ENCODE results near the gene PNISR. TPM values are rescaled to one million over a fixed set of nuclear protein-coding genes. Genes with fewer than 3 reads are reported as not detected.
A peak's percentile ranks its signal among the peaks of the same experiment; 100 is the strongest.

PNISR gene, protein sequence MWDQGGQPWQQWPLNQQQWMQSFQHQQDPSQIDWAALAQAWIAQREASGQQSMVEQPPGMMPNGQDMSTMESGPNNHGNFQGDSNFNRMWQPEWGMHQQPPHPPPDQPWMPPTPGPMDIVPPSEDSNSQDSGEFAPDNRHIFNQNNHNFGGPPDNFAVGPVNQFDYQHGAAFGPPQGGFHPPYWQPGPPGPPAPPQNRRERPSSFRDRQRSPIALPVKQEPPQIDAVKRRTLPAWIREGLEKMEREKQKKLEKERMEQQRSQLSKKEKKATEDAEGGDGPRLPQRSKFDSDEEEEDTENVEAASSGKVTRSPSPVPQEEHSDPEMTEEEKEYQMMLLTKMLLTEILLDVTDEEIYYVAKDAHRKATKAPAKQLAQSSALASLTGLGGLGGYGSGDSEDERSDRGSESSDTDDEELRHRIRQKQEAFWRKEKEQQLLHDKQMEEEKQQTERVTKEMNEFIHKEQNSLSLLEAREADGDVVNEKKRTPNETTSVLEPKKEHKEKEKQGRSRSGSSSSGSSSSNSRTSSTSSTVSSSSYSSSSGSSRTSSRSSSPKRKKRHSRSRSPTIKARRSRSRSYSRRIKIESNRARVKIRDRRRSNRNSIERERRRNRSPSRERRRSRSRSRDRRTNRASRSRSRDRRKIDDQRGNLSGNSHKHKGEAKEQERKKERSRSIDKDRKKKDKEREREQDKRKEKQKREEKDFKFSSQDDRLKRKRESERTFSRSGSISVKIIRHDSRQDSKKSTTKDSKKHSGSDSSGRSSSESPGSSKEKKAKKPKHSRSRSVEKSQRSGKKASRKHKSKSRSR
- total RNA-seq (2021; ENCODE audit: unreplicated experiment), result 91.3 TPM
- polyA plus RNA-seq (2012; ENCODE audit: insufficient read length), result 43.4 TPM
- Bru-seq, nascent RNA, result percentile 98 among the genes with signal in this experiment
- BruChase-seq, experiment 1, labeled RNA remaining after a 2-hour chase, result percentile 99 among the genes with signal in this experiment
- BruChase-seq, experiment 2, labeled RNA remaining after a 6-hour chase, result percentile 97 among the genes with signal in this experiment
- long read RNA-seq, full-length matches to known transcripts, result 24 of 124 reads
- long read RNA-seq, partial matches to known transcripts, result 30 of 124 reads
- long read RNA-seq, other reads (novel, unspliced or antisense), result 70 of 124 reads

GRCh38 chr6:99424761-99425646 lies at the start of gene PNISR:
Gene PNISR (minus strand): TSS chr6:99425308. CDS start chr6:99414659, 10,649 bp downstream.
- Histone ChIP-seq H3K27me3 (ENCODE audit: control insufficient read depth, insufficient read depth, low read length) (no peaks in the 10 kb centered on the region), H3K4me1 (ENCODE audit: control insufficient read depth, insufficient read depth, low read length) (peaks cover 25% of the 10 kb centered on the region), H3K9me3 (ENCODE audit: control insufficient read depth, insufficient read depth, low read depth, low read length) (no peaks in the 10 kb centered on the region), H3K4me3 (ENCODE audit: low read depth in 2 of 2, low read length in 2 of 2) (peak within 1 kb of the TSS; percentile 95 to 99), H3K27ac (ENCODE audit: low read length) (peak within 1 kb of the TSS; percentile 99), H3K36me3 (ENCODE audit: control insufficient read depth, insufficient read depth, low read length) (no peaks in the 10 kb centered on the region; the same call in 1 of the 2 replicates)
- DNase-seq (ENCODE audit: low read depth, low spot score) (peak; percentile 97), ATAC-seq (peak; percentile 97)
- in situ Hi-C loops (cut with HindIII; ENCODE audit: low pct_unique_long_range_greater_than_20kb, low sequenced_read_pairs) (no loop called here), intact Hi-C loops (cut with micrococcal nuclease; ENCODE audit: unreplicated experiment) (loop anchor here (10.0 kb wide), 1 partner anchor 90 kb away; no protein-coding TSS in a partner anchor)
- POLR2A ChIA-PET, result no interaction called here
- CTCF ChIA-PET, result no interaction called here
- TSS peak; percentile 76 for BruUV-seq (replicated peaks)
- no peak for TF ChIP-seq CTCF (IDR thresholded peaks at IDR 0.05)
- no peak for TF ChIP-seq REST (IDR thresholded peaks at IDR 0.05; ENCODE audit: insufficient read depth in 1 of 2, low read depth in 2 of 2, low read length in 1 of 2)
- TF ChIP-seq SIN3A (IDR thresholded peaks at IDR 0.05; ENCODE audit: borderline replicate concordance, insufficient read depth, low read depth, low read length), result peak; percentile 71; the same call in 1 of the 2 replicates
- no peak for TF ChIP-seq TCF7L2 (IDR thresholded peaks at IDR 0.05; ENCODE audit: low read depth, low read length)
- peak; percentile 93 for TF ChIP-seq POLR2AphosphoS5 (IDR thresholded peaks at IDR 0.05; ENCODE audit: low read depth, low read length)

- BruUV-seq (replicated peaks), result no TSS peak
- ATAC-seq, result no peak
- DNase-seq (ENCODE audit: low read depth, low spot score), result no peak
- H3K4me3 ChIP-seq (ENCODE audit: low read depth in 2 of 2, low read length in 2 of 2), result no peak overlapping the region
- CTCF ChIA-PET, result no interaction called here
- POLR2A ChIA-PET, result interaction anchor here (0.7 kb wide), 1 partner anchor 8 kb away, joined by 6 read pairs; no protein-coding TSS in a partner anchor
- no peak overlapping the region for H3K27ac ChIP-seq (ENCODE audit: low read length)
- no peaks in the 10 kb centered on the region for H3K27me3 ChIP-seq (ENCODE audit: control insufficient read depth, insufficient read depth, low read length)
- in situ Hi-C loops (cut with HindIII; ENCODE audit: low pct_unique_long_range_greater_than_20kb, low sequenced_read_pairs), result no loop called here
- no peaks in the 10 kb centered on the region for H3K4me1 ChIP-seq (ENCODE audit: control insufficient read depth, insufficient read depth, low read length)
- no peak for TF ChIP-seq TCF7L2 (IDR thresholded peaks at IDR 0.05; ENCODE audit: low read depth, low read length)
- TF ChIP-seq POLR2AphosphoS5 (IDR thresholded peaks at IDR 0.05; ENCODE audit: low read depth, low read length), result no peak
- no peak for TF ChIP-seq REST (IDR thresholded peaks at IDR 0.05; ENCODE audit: insufficient read depth in 1 of 2, low read depth in 2 of 2, low read length in 1 of 2)
- TF ChIP-seq SIN3A (IDR thresholded peaks at IDR 0.05; ENCODE audit: borderline replicate concordance, insufficient read depth, low read depth, low read length), result no peak
- no peak for TF ChIP-seq CTCF (IDR thresholded peaks at IDR 0.05)
- intact Hi-C loops (cut with micrococcal nuclease; ENCODE audit: unreplicated experiment), result no loop called here
- no peaks in the 10 kb centered on the region for H3K36me3 ChIP-seq (ENCODE audit: control insufficient read depth, insufficient read depth, low read length)
- no peaks in the 10 kb centered on the region for H3K9me3 ChIP-seq (ENCODE audit: control insufficient read depth, insufficient read depth, low read depth, low read length)
These were observed 48.6 kb upstream of the PNISR start for GRCh38 chr6:99473730-99474129.

Data from Panc1 (cell line).